Vein endothelial cell (primary cell): Measurements from ENCODE around the gene SPRR2D. TPM values are rescaled to one million over a fixed set of nuclear protein-coding genes. Genes with fewer than 3 reads are reported as not detected.

Experiments used
- small RNA-seq: library from RNA; depleted of rRNA; stranded (forward); fragments of <200 nt; gene quantifications from one replicate; pipeline ENCODE3, GENCODE V24; 2012
- total RNA-seq: library from RNA; depleted of rRNA; stranded (reverse); fragments of >200 nt; gene quantifications from 2 replicates; pipeline ENCODE4 v1.2.3, GENCODE V29; 2012

Gene SPRR2D
- not detected in 2 replicates for total RNA-seq

GRCh38 chr1:153040950-153041631, at the start of gene SPRR2D:
Gene SPRR2D, minus strand, starts transcription at chr1:153041120. Its CDS starts 774 bp downstream, at chr1:153040346.

GRCh38 chr1:153071511-153071910, 30.6 kb upstream of the SPRR2D start, which contains the start of gene SPRR2B:
Gene SPRR2B, minus strand, starts transcription at chr1:153071611. Its CDS starts 772 bp downstream, at chr1:153070839.

GRCh38 chr1:153057375-153057774, 16.5 kb upstream of the SPRR2D start, which contains the start of gene SPRR2A:
Gene SPRR2A, minus strand, starts transcription at chr1:153057512. Its CDS starts 777 bp downstream, at chr1:153056735.

DNA sequence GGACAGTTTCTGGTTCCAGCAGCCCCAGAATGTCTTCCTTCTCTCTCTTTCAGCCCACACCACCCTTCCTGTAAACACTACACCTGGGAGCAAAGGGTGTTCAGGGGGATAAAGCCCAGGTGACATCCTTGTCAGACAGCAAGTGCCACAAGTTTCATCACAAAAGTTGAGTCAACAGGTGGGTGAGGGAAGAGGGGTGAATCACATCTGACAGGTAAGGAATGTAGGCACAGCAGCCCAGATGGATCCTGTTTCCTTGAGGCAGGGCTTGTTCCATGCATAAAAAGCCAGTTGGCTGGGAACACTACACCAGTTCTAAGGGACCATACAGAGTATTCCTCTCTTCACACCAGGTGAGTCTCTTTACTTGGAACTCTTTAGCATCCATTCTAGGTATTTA, 10.0 kb downstream of the SPRR2D start, which contains the start of gene SPRR1B:
TSS of gene SPRR1B (plus strand) at position 309 of the 400 bp plus-strand sequence. CDS start 1,143 bp downstream, outside the sequence.

GRCh38 chr1:153001382-153001781, 39.5 kb downstream of the SPRR2D start, which contains the start of gene SPRR3:
Gene SPRR3, plus strand, starts transcription at chr1:153001749. Its CDS starts 1,272 bp downstream, at chr1:153003021.

Small RNA genes lying within 50 kb of the gene (small RNA-seq; reads per million reads assigned to genes)
- gene AL356867.1 (not detected), gene RF00322 (not detected)

Other genes with a start within 250 kb of the SPRR2D start
- gene LCE1D, start 244.4 kb downstream of the SPRR2D start, total RNA-seq = not detected in 2 replicates
- gene LCE1C, start 234.5 kb downstream of the SPRR2D start, total RNA-seq = not detected in 2 replicates
- not detected in 2 replicates for gene LCE1B, start 229.1 kb downstream of the SPRR2D start, total RNA-seq
- not detected in 2 replicates for gene LCE1A, start 213.6 kb downstream of the SPRR2D start, total RNA-seq
- not detected in 2 replicates for gene LCE6A, start 198.3 kb downstream of the SPRR2D start, total RNA-seq
- gene LCE7A, start 181.1 kb downstream of the SPRR2D start, total RNA-seq = not detected in 2 replicates
- gene SMCP, start 162.8 kb downstream of the SPRR2D start, total RNA-seq = not detected in 2 replicates
- not detected in 2 replicates for gene IVL, start 132.6 kb downstream of the SPRR2D start, total RNA-seq
- not detected in 2 replicates for gene SPRR5, start 93.9 kb downstream of the SPRR2D start, total RNA-seq
- gene SPRR4, start 70.5 kb downstream of the SPRR2D start, total RNA-seq = not detected in 2 replicates
- gene SPRR1A, start 57.0 kb downstream of the SPRR2D start, total RNA-seq = not detected in 2 replicates
- gene SPRR3, start 39.4 kb downstream of the SPRR2D start, total RNA-seq = not detected in 2 replicates
- gene SPRR1B, start 9.9 kb downstream of the SPRR2D start, total RNA-seq = not detected in 2 replicates
- not detected in 2 replicates for gene SPRR2A, start 16.4 kb upstream of the SPRR2D start, total RNA-seq
- not detected in 2 replicates for gene SPRR2B, start 30.5 kb upstream of the SPRR2D start, total RNA-seq
- gene SPRR2E, start 53.4 kb upstream of the SPRR2D start, total RNA-seq = not detected in 2 replicates
- not detected in 2 replicates for gene SPRR2F, start 72.4 kb upstream of the SPRR2D start, total RNA-seq
- not detected in 2 replicates for gene SPRR2G, start 109.8 kb upstream of the SPRR2D start, total RNA-seq
- gene LELP1, start 162.3 kb upstream of the SPRR2D start, total RNA-seq = not detected in 2 replicates
- not detected in 2 replicates for gene PRR9, start 176.5 kb upstream of the SPRR2D start, total RNA-seq
- gene LORICRIN, start 218.6 kb upstream of the SPRR2D start, total RNA-seq = not detected in 2 replicates